Activated T-cell treated with anti-CD3 and anti-CD28 coated beads, Interleukin-2, amount 50 U/mL, for 1 hour (primary cell): ENCODE results near the gene HEMGN.
"Not testable (repeated sequence)": the region's sequence is repeated elsewhere in the genome, so short reads cannot be mapped to it uniquely, and the experiment has no call there.

Source experiments
- DNase-seq: peaks from one replicate; pipeline ENCODE4 v3.0.0-alpha.2; 2020

The HEMGN gene

GRCh38 chr9:97963232-97963631, 25.3 kb upstream of the HEMGN start:
- DNase-seq, result no peak

DNA sequence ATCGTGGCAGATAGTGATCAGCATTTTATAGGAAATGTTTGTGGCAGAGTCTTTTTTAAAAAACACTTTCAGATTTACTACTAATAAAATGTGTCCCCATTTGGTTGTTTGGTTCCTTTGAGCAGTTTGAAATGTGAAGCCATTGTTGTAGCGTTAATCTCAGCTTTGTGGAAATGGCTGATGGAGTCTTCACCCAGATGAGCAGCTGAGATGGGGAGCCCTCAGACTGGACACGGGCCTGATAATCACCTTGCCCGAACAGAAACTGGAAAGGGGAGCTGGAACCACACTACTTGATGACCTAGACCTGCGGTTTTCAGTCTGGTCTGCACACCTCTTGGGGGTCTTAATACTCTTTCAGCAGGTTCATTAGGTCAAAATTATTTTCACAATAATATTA, 24.6 kb upstream of the HEMGN start:
- DNase-seq, result no peak

- no peak for DNase-seq
Observed at GRCh38 chr9:97962136-97962535, 24.2 kb upstream of the HEMGN start.

- DNase-seq, result no peak
Observed at GRCh38 chr9:97961361-97961760, 23.4 kb upstream of the HEMGN start.

DNA sequence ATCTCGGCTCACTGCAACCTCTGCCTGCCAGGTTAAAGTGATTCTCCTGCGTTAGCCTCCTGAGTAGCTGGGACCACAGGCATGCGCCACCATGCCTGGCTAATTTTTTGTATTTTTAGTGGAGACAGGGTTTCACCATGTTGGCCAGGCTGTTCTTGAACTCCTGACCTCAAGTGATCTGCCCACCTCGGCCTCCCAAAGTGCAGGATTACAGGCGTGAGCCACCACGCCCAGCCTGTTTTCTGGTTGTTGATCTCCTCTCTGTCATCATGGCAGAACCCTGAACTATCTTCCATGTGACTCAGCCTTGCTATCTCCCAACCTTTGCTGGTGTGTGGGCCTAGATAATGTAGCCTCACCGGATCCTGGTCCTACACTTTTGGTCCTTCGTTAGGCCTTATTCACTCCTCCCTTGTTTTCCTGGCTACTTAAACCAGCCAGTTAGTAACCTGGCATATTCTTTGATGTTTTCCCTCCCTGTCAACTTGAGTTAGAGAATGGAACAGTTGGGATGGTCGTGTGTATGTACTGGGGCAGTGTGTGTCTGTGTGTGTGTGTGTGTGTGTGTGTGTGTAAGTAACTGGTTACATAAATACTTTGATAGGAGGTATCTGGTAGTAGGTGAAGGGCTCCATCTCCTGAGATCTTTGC, 22.8 kb upstream of the HEMGN start:
- not testable (repeated sequence) for DNase-seq

DNA sequence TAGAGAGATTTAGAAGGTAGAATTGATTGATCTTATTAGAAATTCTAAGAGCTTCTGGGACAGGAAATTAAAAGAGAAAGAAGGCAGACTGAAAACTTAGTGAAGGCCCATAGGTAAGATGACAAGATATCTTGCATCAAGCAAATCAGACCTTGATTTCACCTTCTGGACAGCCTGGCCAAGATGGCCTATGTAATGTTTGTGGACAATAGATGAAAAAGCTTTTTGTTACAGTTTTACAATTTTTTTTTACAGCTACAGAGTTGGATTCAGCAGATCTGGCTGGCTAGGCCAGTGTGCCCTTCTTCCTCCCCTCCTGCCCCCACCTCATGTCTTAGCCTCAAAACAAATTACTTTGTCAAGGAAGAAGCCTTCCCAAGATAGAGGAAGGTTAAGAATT, 21.6 kb upstream of the HEMGN start:
- DNase-seq, result no peak

DNA sequence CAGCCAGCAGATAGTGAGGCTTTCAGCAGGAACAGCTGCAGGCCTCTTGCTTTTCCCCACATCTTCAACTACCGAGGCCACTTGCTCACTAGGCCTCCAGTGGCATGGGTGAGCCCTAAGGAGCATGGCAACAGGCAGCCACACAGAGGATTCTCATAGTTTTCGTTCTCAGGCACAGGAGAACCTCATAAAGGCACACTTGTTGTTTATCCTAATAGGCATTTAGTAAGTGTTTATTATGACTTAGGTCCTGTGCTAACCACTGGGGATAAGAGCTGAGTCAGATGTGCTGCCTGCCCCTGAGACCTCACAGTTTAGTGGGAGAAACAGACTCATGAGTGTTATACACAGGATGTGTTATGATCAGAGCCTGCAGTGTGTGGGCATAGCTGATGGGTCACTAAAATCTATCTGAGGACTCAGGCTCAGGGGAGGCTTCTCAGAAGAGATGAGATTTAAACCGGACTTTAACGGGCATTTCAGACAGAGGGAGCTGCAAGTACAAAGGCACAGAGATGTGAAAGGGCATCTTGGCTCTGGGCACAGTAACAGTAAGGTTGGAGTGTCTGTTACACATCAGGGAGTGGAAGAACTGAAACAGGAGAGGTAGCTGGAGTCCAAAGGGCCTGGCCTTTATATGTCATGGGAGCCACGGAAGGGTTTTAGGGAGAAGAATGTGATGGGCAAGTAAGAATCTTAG, 21.0 kb upstream of the HEMGN start:
- no peak for DNase-seq

DNA sequence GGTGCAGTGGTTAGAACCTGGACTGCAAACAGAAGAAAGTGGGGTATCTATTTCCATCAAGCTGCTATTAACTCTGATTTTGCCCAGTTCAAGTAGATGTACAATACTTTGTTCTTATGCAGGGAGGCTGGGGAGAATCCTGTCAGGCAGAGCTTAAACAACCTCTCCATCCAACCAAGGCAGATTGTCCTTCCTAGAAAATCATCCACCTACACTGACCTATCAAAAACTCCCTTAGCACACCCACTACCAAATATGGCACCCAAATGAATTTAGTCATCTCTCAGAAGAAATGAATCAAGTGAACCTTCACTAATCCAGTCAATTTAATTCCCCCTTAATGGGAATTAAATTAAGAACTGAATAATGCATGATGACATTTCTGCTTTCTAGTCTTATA, 18.4 kb upstream of the HEMGN start:
- DNase-seq, result no peak

GRCh38 chr9:97954550-97954989, 16.6 kb upstream of the HEMGN start:
- DNase-seq, result peak; percentile 51

GRCh38 chr9:97950873-97951272, 12.9 kb upstream of the HEMGN start:
- DNase-seq, result not testable (repeated sequence)

GRCh38 chr9:97947094-97947493, 9.1 kb upstream of the HEMGN start:
- DNase-seq, result not testable (repeated sequence)

DNA sequence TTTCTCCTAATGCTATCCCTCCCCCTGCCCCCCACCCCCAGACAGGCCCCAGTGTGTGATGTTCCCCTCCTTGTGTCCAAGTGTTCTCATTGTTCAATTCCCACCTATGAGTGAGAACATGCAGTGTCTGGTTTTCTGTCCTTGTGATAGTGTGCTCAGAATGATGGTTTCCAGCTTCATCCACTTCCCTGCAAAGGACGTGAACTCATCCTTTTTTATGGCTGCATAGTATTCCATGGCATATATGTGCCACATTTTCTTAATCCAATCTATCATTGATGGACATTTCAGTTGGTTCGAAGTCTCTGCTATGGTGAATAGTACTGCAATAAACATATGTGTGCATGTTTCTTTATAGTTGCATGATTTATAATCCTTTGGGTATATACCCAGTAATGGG, 7.5 kb upstream of the HEMGN start:
- not testable (repeated sequence) for DNase-seq

GRCh38 chr9:97944612-97945011, 6.6 kb upstream of the HEMGN start:
- no peak for DNase-seq

GRCh38 chr9:97943308-97943855, 5.4 kb upstream of the HEMGN start:
- no peak for DNase-seq

- DNase-seq, result no peak
Observed at GRCh38 chr9:97941323-97941722, 3.4 kb upstream of the HEMGN start.

DNA sequence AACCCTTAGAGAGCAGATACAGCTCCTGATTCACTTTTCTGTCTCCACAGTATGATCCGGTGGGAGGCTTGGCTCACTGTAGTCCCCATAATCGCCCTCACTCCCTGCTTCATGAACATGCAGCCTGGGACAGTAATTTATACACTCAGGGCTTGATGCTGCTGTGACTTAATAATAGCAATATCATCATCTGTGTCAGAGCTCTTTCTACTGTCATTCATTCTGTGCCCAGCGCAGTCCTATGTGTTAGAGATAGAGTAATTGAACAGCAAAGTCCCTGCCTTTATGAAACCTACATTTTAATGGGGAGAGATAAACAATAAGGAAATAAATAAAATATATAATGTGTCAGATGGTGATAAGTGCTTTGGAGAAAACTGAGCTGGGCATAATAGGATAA, 2.8 kb upstream of the HEMGN start:
- DNase-seq, result no peak

- no peak for DNase-seq
Observed at GRCh38 chr9:97940233-97940632, 2.3 kb upstream of the HEMGN start.

- DNase-seq, result no peak
Observed at GRCh38 chr9:97936998-97937397, 974 bp downstream of the HEMGN start.

GRCh38 chr9:97935276-97935675, 2.7 kb downstream of the HEMGN start:
- DNase-seq, result no peak

- DNase-seq, result no peak
Observed at GRCh38 chr9:97934321-97935115, 3.5 kb downstream of the HEMGN start.

- DNase-seq, result no peak
Observed at GRCh38 chr9:97933297-97933998, 4.5 kb downstream of the HEMGN start.

- DNase-seq, result no peak
Observed at GRCh38 chr9:97930972-97931371, 7.0 kb downstream of the HEMGN start.
